IMR-90 (cell line): ENCODE data around the gene GPR183. TPM values are rescaled to one million over a fixed set of nuclear protein-coding genes. Genes with fewer than 3 reads are reported as not detected.

Experiments
- ATAC-seq: fragments of 200-7000 bp; cut with Tn5 transposase; 2 replicates; pipeline ENCODE4 v1.9.1; 2020; ENCODE audit warnings: low read depth, mild to moderate bottlenecking, moderate library complexity
- BruUV-seq: library from RNA; stranded (reverse); fragments of 400-500 nt; replicated peaks from 2 replicates; lab custom pipeline; 2021; lab: Mats Ljungman, UMichigan
- CTCF ChIA-PET: fragments of 300-600 bp; formaldehyde crosslinking; extraction: SDS; loops from one replicate; lab custom pipeline; 2021; ENCODE audit warnings: antibody characterized with exemption; lab: Yijun Ruan, JAX
- POLR2A ChIA-PET: fragments of 300-600 bp; sonication (Branson Sonifier 250); formaldehyde crosslinking; loops from one replicate; lab custom pipeline; 2022; ENCODE audit warnings: antibody characterized with exemption; ENCODE audit not compliant: unreplicated experiment; lab: Charles Lee
- DNase-seq: peaks from one replicate; pipeline ENCODE4 v3.0.0; 2013
- H2AFZ ChIP-seq: replicated peaks from 2 replicates; pipeline ENCODE3; 2013; ENCODE audit warnings: low read length, mild to moderate bottlenecking; ENCODE audit not compliant: poor library complexity
- H2AK5ac ChIP-seq: 2 replicates; pipeline ENCODE4 v1.6.1; 2013; ENCODE audit warnings: low read depth, low read length, inconsistent platforms
- H2AK9ac ChIP-seq: replicated peaks from 2 replicates; pipeline ENCODE3; 2013; ENCODE audit warnings: mild to moderate bottlenecking, low read depth, low read length, moderate library complexity; ENCODE audit not compliant: poor library complexity
- H2BK120ac ChIP-seq: 2 replicates; pipeline ENCODE4 v1.6.1; 2013; ENCODE audit warnings: low read depth, low read length, inconsistent platforms
- H2BK15ac ChIP-seq: 3 replicates; pipeline ENCODE4 v1.6.1; 2013; ENCODE audit warnings: low read depth, low read length, inconsistent platforms
- H2BK20ac ChIP-seq: 2 replicates; pipeline ENCODE4 v1.6.1; 2013; ENCODE audit warnings: low read depth, mild to moderate bottlenecking, inconsistent platforms, low read length, moderate library complexity
- H2BK5ac ChIP-seq: 2 replicates; pipeline ENCODE4 v1.6.1; 2013; ENCODE audit warnings: mild to moderate bottlenecking, low read depth, low read length, inconsistent platforms; ENCODE audit not compliant: poor library complexity, severe bottlenecking
- H3K14ac ChIP-seq: replicated peaks from 2 replicates; pipeline ENCODE4 v1.6.1; 2013; ENCODE audit warnings: low read depth, low read length, inconsistent platforms
- H3K18ac ChIP-seq: 2 replicates; pipeline ENCODE4 v1.6.1; 2013; ENCODE audit warnings: low read depth, low read length, control low read depth
- H3K23ac ChIP-seq: 2 replicates; pipeline ENCODE4 v1.6.1; 2013; ENCODE audit warnings: low read depth, low read length, inconsistent platforms
- H3K27ac ChIP-seq: 2 replicates; pipeline ENCODE4 v1.5.1; 2013; ENCODE audit warnings: mild to moderate bottlenecking, control low read depth, low read length; ENCODE audit not compliant: insufficient read depth
- H3K27me3 ChIP-seq: 2 replicates; pipeline ENCODE4 v1.6.1; 2013; ENCODE audit warnings: low read length; ENCODE audit not compliant: control insufficient read depth, insufficient read depth
- H3K36me3 ChIP-seq: 2 replicates; pipeline ENCODE4 v1.6.1; 2013; ENCODE audit warnings: low read length, mixed read lengths; ENCODE audit not compliant: control insufficient read depth, insufficient read depth
- H3K4ac ChIP-seq: 2 replicates; pipeline ENCODE4 v1.6.1; 2013; ENCODE audit warnings: low read depth, low read length, inconsistent platforms
- H3K4me1 ChIP-seq: 2 replicates; pipeline ENCODE4 v1.6.1; 2013; ENCODE audit warnings: low read length, mixed read lengths; ENCODE audit not compliant: control insufficient read depth, insufficient read depth
- H3K4me2 ChIP-seq: 2 replicates; pipeline ENCODE4 v1.6.1; 2013; ENCODE audit warnings: low read depth, mild to moderate bottlenecking, control low read depth, low read length, moderate library complexity
- H3K4me3 ChIP-seq: 2 replicates; pipeline ENCODE4 v1.5.1; 2013; ENCODE audit warnings: low read depth, mild to moderate bottlenecking, control low read depth, low read length, moderate library complexity; ENCODE audit not compliant: insufficient read depth
- H3K56ac ChIP-seq: 2 replicates; pipeline ENCODE4 v1.6.1; 2013; ENCODE audit warnings: low read length, inconsistent platforms; ENCODE audit not compliant: insufficient read depth; ENCODE audit errors: extremely low read depth
- H3K79me1 ChIP-seq, 2 experiments: 2 replicates each; pipeline ENCODE4 v1.6.1; 2013; ENCODE audit warnings: low read length in 2 of 2, inconsistent platforms in 1 of 2, low read depth in 1 of 2
- H3K9ac ChIP-seq: 2 replicates; pipeline ENCODE4 v1.6.1; 2013; ENCODE audit warnings: low read depth, low read length, control low read depth
- H3K9me1 ChIP-seq: 2 replicates; pipeline ENCODE4 v1.6.1; 2013; ENCODE audit warnings: low read length, inconsistent platforms; ENCODE audit not compliant: insufficient read depth
- H3K9me3 ChIP-seq: 2 replicates; pipeline ENCODE4 v1.6.1; 2013; ENCODE audit warnings: low read length; ENCODE audit not compliant: control insufficient read depth, insufficient read depth
- H4K20me1 ChIP-seq: 2 replicates; pipeline ENCODE4 v1.6.1; 2013; ENCODE audit warnings: low read length, inconsistent platforms; ENCODE audit not compliant: insufficient read depth
- H4K5ac ChIP-seq: 2 replicates; pipeline ENCODE4 v1.6.1; 2013; ENCODE audit warnings: mild to moderate bottlenecking, low read depth, low read length, control low read depth
- H4K8ac ChIP-seq, 2 experiments: 2 replicates each; pipeline ENCODE4 v1.6.1; 2013; ENCODE audit warnings: low read depth in 2 of 2, low read length in 2 of 2, control low read depth in 1 of 2, inconsistent platforms in 1 of 2
- H4K91ac ChIP-seq: 2 replicates; pipeline ENCODE4 v1.6.1; 2013; ENCODE audit warnings: low read depth, low read length, inconsistent platforms; ENCODE audit not compliant: insufficient read depth
- BHLHE40 ChIP-seq: fragments of 150-350 bp; IDR thresholded peaks from 2 replicates; pipeline ENCODE4 v1.6.1; 2016; ENCODE audit warnings: mild to moderate bottlenecking, low read depth, low read length
- CEBPB ChIP-seq: IDR thresholded peaks from 2 replicates; pipeline ENCODE4 v1.6.1; 2012; ENCODE audit warnings: low read depth, low read length, improper control_type of control experiment
- CTCF ChIP-seq: conservative IDR thresholded peaks from 2 replicates; pipeline ENCODE4 v1.5.1; 2012; ENCODE audit warnings: mild to moderate bottlenecking, low read depth, low read length, improper control_type of control experiment
- ELK1 ChIP-seq: fragments of 150-350 bp; IDR thresholded peaks from 2 replicates; pipeline ENCODE4 v1.6.1; 2016; ENCODE audit warnings: low read depth, mild to moderate bottlenecking, low read length, moderate library complexity, borderline replicate concordance
- FOS ChIP-seq: fragments of 150-350 bp; IDR thresholded peaks from 2 replicates; pipeline ENCODE4 v1.6.1; 2016; ENCODE audit warnings: low read depth, low read length
- MAFK ChIP-seq: IDR thresholded peaks from 2 replicates; pipeline ENCODE4 v1.6.1; 2012; ENCODE audit warnings: low read depth, low read length, improper control_type of control experiment
- MXI1 ChIP-seq: IDR thresholded peaks from 2 replicates; pipeline ENCODE4 v1.6.1; 2012; ENCODE audit warnings: low read depth, mild to moderate bottlenecking, low read length, moderate library complexity, borderline replicate concordance
- POLR2A ChIP-seq: IDR thresholded peaks from 2 replicates; pipeline ENCODE4 v1.6.1; 2012; ENCODE audit warnings: mild to moderate bottlenecking, low read depth, low read length
- RCOR1 ChIP-seq: IDR thresholded peaks from 2 replicates; pipeline ENCODE4 v1.6.1; 2012; ENCODE audit warnings: mild to moderate bottlenecking, low read length, improper control_type of control experiment; ENCODE audit not compliant: insufficient replicate concordance
- RFX5 ChIP-seq: IDR thresholded peaks from 2 replicates; pipeline ENCODE4 v1.8.0; 2012; ENCODE audit warnings: low read depth, mild to moderate bottlenecking, low read length, moderate library complexity
- WGBS, 2 experiments: methylation state at CpG; one replicate each; pipeline versions ENCODE4 v1.1.5 to v1.1.7; 2013; ENCODE audit warnings: missing lambda C conversion rate in 2 of 2; ENCODE audit not compliant: insufficient read length in 1 of 2; ENCODE audit errors: extremely low coverage in 2 of 2; 5-methylcytosine and 5-hydroxymethylcytosine counted together
- dilution Hi-C: fragments of 300-500 bp; cut with HindIII; formaldehyde crosslinking; loops from one replicate; pipeline ENCODE4 v1.14.3; 2018; ENCODE audit warnings: low sequenced_read_pairs; ENCODE audit not compliant: unreplicated experiment
- in situ Hi-C: fragments of 300-500 bp; cut with MboI; formaldehyde crosslinking; loops from 3 replicates; pipeline ENCODE4 v1.14.3; 2019; ENCODE audit warnings: low sequenced_read_pairs, inconsistent platforms, mixed read lengths
- intact Hi-C: fragments of 100-400 bp; cut with micrococcal nuclease; formaldehyde crosslinking; loops from 2 replicates; pipeline ENCODE4 v1.10.0; 2022
- polyA plus RNA-seq, 3 experiments: library from polyadenylated mRNA; depleted of rRNA; stranded (reverse); fragments of >200 nt; gene quantifications; 2 replicates each; pipeline ENCODE4 v1.2.3, GENCODE V29; 2012; ENCODE audit warnings: low replicate concordance in 1 of 3
- total RNA-seq: library from RNA; depleted of rRNA; stranded (reverse); fragments of >200 nt; gene quantifications from 2 replicates; pipeline ENCODE4 v1.2.3, GENCODE V29; 2012

GPR183 gene
- total and polyA plus RNA-seq, 2 of the 4 experiments (the other 2 are of a cell fraction) = 0.18 to 0.31 TPM

- Histone ChIP-seq H2AFZ (no peak overlapping the region), H3K14ac (no peak overlapping the region), H2AK9ac (no peak overlapping the region), H3K27me3 (no peaks in the 10 kb centered on the region), H3K79me1 (peaks cover 0 to 10% of the 10 kb centered on the region in 2 experiments; a peak in 2 of 4 replicates), H3K4me2 (no peak overlapping the region), H3K4me1 (peaks cover 6% of the 10 kb centered on the region), H3K27ac (no peak overlapping the region), H2BK15ac (no peak overlapping the region), H3K4ac (no peak overlapping the region), H3K56ac (no peak overlapping the region), H2BK5ac (no peak overlapping the region), H2BK20ac (no peak overlapping the region), H2AK5ac (no peak overlapping the region), H4K91ac (no peak overlapping the region), H2BK120ac (no peak overlapping the region), H3K9me1 (peaks cover 21% of the 10 kb centered on the region), H3K9me3 (no peaks in the 10 kb centered on the region), H3K36me3 (peaks cover 8% of the 10 kb centered on the region), H4K5ac (no peak overlapping the region), H4K20me1 (peaks cover 23% of the 10 kb centered on the region), H3K23ac (no peak overlapping the region), H3K18ac (no peak overlapping the region), H3K4me3 (no peak overlapping the region), H3K9ac (no peak overlapping the region), H4K8ac (no peak overlapping the region)
- POLR2A ChIA-PET = no interaction called here
- intact Hi-C loops = no loop called here
- DNase-seq (no peak), ATAC-seq (no peak)
- dilution Hi-C loops = no loop called here
- CTCF ChIA-PET = no interaction called here
- in situ Hi-C loops = no loop called here
- no TSS peak for BruUV-seq
- WGBS, 2 experiments = 60% methylated on average over 1 of the region's 4 CpGs; no CpG with 5 or more reads in 1 of the 2 experiments
- TF ChIP-seq MXI1 (no peak), RFX5 (no peak), ELK1 (no peak), POLR2A (no peak), CTCF (no peak), CEBPB (no peak), MAFK (no peak), RCOR1 (no peak), FOS (no peak), BHLHE40 (no peak)
Observed at GRCh38 chr13:99351772-99352171, 44.6 kb upstream of the GPR183 start.
